PFSK-1 (cell line): Measurements from ENCODE around the gene CARMIL1.

Experiments used
- FOXP2 ChIP-seq: optimal IDR thresholded peaks from 2 replicates; pipeline ENCODE3; 2011; ENCODE audit warnings: borderline replicate concordance, control low read depth, inconsistent platforms; ENCODE audit not compliant: insufficient read depth; ENCODE audit errors: extremely low read length, extremely low read depth
- POLR2AphosphoS5 ChIP-seq: IDR thresholded peaks from 2 replicates; pipeline ENCODE4 v1.6.1; 2012; ENCODE audit warnings: low read depth, mild to moderate bottlenecking, control low read depth, low read length, moderate library complexity
- SIN3A ChIP-seq: IDR thresholded peaks from 2 replicates; pipeline ENCODE4 v1.6.1; 2012; ENCODE audit warnings: mild to moderate bottlenecking, low read length, moderate library complexity, borderline replicate concordance; ENCODE audit not compliant: insufficient read depth
- TAF1 ChIP-seq: IDR thresholded peaks from 2 replicates; pipeline ENCODE4 v1.6.1; 2012; ENCODE audit warnings: low read length, control low read depth, borderline replicate concordance; ENCODE audit not compliant: insufficient read depth
- TF ChIP-seq, protein P1 (sequence below), 2 experiments: IDR thresholded peaks; 2 replicates each; pipeline versions ENCODE4 v1.6.1 to v1.8.0; 2011 to 2012; ENCODE audit warnings: low read depth in 2 of 2, low read length in 2 of 2, control low read depth in 1 of 2, inconsistent platforms in 1 of 2, mild to moderate bottlenecking in 1 of 2, moderate library complexity in 1 of 2; ENCODE audit not compliant: insufficient read depth in 1 of 2

DNA sequence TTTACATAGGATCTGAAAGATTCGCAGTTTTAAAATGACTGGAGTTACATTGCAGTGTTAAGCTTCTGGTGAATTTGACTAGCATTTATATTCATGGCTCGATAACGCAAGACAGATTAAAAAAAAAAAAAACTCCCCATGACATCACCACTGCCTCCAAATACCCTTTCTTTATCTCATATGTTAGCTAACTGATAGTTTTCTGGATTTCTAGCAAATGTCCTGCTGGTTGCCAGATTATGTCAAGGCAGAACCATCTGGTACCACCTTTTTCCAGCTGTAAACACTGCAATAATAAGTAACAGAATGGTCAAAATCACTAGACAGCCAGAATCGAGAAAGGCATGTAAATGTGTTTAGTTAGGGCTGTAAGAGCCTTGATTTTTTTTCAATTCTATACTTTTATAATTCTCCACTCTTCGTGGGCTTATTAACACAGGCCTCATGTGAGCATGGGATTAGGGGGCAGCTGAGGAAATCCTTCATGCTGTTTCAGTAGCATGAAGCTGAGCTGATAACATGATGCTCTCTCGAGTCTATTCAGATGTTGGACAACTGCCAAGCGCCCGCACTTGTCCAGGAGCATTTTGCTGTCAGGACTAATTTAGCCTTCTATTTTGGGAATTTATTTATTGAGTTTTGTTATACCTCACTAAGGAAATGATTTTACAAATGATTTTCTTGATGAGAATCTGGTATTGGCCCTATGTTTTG, 206.8 kb downstream of the CARMIL1 start:
- no peak for TF ChIP-seq POLR2AphosphoS5
- no peak for TF ChIP-seq SIN3A
- TF ChIP-seq, protein P1, sequence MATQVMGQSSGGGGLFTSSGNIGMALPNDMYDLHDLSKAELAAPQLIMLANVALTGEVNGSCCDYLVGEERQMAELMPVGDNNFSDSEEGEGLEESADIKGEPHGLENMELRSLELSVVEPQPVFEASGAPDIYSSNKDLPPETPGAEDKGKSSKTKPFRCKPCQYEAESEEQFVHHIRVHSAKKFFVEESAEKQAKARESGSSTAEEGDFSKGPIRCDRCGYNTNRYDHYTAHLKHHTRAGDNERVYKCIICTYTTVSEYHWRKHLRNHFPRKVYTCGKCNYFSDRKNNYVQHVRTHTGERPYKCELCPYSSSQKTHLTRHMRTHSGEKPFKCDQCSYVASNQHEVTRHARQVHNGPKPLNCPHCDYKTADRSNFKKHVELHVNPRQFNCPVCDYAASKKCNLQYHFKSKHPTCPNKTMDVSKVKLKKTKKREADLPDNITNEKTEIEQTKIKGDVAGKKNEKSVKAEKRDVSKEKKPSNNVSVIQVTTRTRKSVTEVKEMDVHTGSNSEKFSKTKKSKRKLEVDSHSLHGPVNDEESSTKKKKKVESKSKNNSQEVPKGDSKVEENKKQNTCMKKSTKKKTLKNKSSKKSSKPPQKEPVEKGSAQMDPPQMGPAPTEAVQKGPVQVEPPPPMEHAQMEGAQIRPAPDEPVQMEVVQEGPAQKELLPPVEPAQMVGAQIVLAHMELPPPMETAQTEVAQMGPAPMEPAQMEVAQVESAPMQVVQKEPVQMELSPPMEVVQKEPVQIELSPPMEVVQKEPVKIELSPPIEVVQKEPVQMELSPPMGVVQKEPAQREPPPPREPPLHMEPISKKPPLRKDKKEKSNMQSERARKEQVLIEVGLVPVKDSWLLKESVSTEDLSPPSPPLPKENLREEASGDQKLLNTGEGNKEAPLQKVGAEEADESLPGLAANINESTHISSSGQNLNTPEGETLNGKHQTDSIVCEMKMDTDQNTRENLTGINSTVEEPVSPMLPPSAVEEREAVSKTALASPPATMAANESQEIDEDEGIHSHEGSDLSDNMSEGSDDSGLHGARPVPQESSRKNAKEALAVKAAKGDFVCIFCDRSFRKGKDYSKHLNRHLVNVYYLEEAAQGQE (IDR thresholded peaks at IDR 0.05; ENCODE audit: insufficient read depth in 1 of 2, low read depth in 2 of 2, low read length in 2 of 2), result no peak
- no peak for TF ChIP-seq TAF1
- TF ChIP-seq FOXP2, result no peak
